ENCODE results near the gene ALOX15. TPM values are rescaled to one million over a fixed set of nuclear protein-coding genes. Genes with fewer than 3 reads are reported as not detected.
"Not testable (repeated sequence)": the region's sequence is repeated elsewhere in the genome, so short reads cannot be mapped to it uniquely, and the experiment has no call there.

Gene ALOX15
- total RNA-seq, 1 donor from 2014 or later: not detected

DNA sequence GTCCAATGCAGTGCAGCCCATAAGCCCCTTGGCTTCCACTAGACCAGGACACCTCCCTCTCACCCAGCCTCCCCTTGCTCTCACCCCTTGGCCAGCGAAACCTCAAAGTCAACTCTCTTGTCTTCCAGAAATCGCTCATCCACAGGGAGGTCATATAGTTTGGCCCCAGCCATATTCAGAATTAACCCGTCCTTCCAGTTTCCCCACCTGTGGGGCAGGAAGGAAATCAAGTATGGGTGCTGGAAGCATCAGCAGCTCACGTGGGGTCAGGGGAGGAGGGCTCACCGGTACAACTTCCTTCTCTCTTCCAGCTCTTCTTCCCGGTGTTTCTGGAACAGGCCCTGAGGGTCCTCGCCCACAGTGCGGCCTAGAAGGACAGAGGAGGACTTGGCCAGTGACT is 2.7 kb downstream of the ALOX15 start:
- peaks cover 21% of the 10 kb centered on the region for H3K27me3 Mint-ChIP-seq (ENCODE audit: unreplicated experiment)
- not testable (repeated sequence) for DNase-seq; H3K36me3 Mint-ChIP-seq (ENCODE audit: unreplicated experiment); H3K9me3 Mint-ChIP-seq (ENCODE audit: unreplicated experiment); H3K4me1 Mint-ChIP-seq (ENCODE audit: low read depth, unreplicated experiment); H3K27ac Mint-ChIP-seq (ENCODE audit: unreplicated experiment)
- H3K4me3 Mint-ChIP-seq (ENCODE audit: unreplicated experiment): peak overlapping the region; percentile 65

DNA sequence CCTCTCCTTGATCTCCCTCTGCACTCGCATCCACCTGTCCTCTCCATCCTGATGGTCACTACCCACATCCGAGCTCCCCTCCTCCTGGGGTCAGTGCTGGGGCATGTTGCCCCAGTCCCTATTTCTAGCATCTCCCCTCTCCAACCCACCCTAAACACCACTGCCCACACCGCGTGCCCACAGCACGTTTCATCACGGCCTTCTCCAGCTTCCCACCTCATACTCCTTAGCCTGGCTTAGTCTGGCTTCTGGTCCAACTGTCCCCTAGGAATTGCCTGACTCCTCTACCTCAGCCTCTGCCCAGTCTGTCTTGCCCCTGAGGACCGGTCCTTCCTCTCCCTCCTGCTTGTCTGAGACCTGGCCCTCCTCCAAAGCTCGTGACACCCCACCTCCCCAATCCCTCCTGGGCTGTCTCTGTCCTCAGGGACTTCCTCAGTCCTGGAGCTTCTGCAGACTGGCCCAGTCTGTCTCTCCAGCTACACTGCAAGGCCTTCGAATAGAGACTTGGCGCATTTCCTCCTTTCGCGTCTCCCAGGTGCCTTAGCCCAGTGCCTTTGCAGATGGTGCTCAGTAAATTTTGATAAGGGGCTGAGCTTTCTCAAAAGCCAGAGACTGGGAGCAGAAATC is 4.9 kb downstream of the ALOX15 start:
- no peak for DNase-seq
- Mint-ChIP-seq H3K4me3 (ENCODE audit: unreplicated experiment) (no peak overlapping the region), H3K36me3 (ENCODE audit: unreplicated experiment) (no peaks in the 10 kb centered on the region), H3K4me1 (ENCODE audit: low read depth, unreplicated experiment) (peaks cover 6% of the 10 kb centered on the region), H3K27me3 (ENCODE audit: unreplicated experiment) (peaks cover 18% of the 10 kb centered on the region), H3K27ac (ENCODE audit: unreplicated experiment) (no peak overlapping the region), H3K9me3 (ENCODE audit: unreplicated experiment) (no peaks in the 10 kb centered on the region)
- TF ChIP-seq, protein P1, sequence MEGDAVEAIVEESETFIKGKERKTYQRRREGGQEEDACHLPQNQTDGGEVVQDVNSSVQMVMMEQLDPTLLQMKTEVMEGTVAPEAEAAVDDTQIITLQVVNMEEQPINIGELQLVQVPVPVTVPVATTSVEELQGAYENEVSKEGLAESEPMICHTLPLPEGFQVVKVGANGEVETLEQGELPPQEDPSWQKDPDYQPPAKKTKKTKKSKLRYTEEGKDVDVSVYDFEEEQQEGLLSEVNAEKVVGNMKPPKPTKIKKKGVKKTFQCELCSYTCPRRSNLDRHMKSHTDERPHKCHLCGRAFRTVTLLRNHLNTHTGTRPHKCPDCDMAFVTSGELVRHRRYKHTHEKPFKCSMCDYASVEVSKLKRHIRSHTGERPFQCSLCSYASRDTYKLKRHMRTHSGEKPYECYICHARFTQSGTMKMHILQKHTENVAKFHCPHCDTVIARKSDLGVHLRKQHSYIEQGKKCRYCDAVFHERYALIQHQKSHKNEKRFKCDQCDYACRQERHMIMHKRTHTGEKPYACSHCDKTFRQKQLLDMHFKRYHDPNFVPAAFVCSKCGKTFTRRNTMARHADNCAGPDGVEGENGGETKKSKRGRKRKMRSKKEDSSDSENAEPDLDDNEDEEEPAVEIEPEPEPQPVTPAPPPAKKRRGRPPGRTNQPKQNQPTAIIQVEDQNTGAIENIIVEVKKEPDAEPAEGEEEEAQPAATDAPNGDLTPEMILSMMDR (IDR thresholded peaks at IDR 0.05; ENCODE audit: partially characterized antibody, unreplicated experiment): no peak

DNA sequence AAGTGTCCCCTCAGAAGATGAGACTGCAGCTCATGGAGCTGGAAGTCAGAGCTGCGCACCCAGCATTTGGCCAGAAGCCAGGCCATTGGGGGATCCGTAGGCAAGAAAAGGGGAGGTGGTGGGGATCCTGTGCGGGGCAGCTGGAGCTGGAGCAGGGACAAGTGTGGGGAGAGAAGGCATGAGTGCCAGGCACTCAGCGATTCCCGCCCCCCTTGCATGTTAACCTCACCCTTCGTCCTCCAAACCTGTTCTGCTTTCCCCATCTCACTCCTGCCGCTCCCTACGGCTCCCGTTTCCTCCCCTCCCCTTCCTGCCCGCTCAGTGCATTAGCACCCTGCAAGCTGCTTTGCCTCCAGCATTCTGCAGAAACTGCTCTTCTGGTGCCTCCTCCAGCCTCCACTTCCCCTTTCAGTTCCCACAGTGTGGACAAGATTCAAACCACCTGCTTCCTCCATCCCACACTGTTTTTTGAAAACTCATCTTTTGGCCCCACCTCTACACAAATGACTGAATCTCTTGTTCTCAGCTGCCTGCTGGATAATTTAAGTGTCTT is 5.6 kb downstream of the ALOX15 start:
- DNase-seq: no peak
- H3K4me1 Mint-ChIP-seq (ENCODE audit: low read depth, unreplicated experiment): peaks cover 5% of the 10 kb centered on the region
- no peak overlapping the region for H3K27ac Mint-ChIP-seq (ENCODE audit: unreplicated experiment)
- no peaks in the 10 kb centered on the region for H3K9me3 Mint-ChIP-seq (ENCODE audit: unreplicated experiment)
- no peak overlapping the region for H3K4me3 Mint-ChIP-seq (ENCODE audit: unreplicated experiment)
- H3K36me3 Mint-ChIP-seq (ENCODE audit: unreplicated experiment): no peaks in the 10 kb centered on the region
- TF ChIP-seq, protein P1 (IDR thresholded peaks at IDR 0.05; ENCODE audit: partially characterized antibody, unreplicated experiment): no peak
- peaks cover 18% of the 10 kb centered on the region for H3K27me3 Mint-ChIP-seq (ENCODE audit: unreplicated experiment)

DNA sequence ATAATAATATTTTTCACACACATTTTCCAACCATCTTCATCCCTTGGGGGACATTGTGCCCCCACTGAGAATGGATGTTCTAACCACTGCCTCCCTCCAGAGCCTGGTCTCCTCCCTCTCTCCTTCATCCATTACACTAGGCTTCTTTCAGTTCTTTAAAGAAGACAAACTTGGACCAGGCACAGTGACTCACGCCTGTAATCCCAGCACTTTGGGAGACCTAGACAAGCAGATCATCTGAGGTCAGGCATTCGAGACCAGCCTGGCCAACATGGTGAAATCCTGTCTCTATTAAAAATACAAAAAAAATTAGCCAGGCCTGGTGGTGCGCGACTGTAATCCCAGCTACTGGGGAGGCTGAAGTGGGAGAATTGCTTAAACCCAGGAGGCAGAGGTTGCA is 6.5 kb downstream of the ALOX15 start:
- no peak overlapping the region for H3K27ac Mint-ChIP-seq (ENCODE audit: unreplicated experiment)
- H3K36me3 Mint-ChIP-seq (ENCODE audit: unreplicated experiment): no peaks in the 10 kb centered on the region
- DNase-seq: no peak
- no peaks in the 10 kb centered on the region for H3K9me3 Mint-ChIP-seq (ENCODE audit: unreplicated experiment)
- TF ChIP-seq, protein P1 (IDR thresholded peaks at IDR 0.05; ENCODE audit: partially characterized antibody, unreplicated experiment): no peak
- peaks cover 3% of the 10 kb centered on the region for H3K4me1 Mint-ChIP-seq (ENCODE audit: low read depth, unreplicated experiment)
- H3K27me3 Mint-ChIP-seq (ENCODE audit: unreplicated experiment): peaks cover 17% of the 10 kb centered on the region
- H3K4me3 Mint-ChIP-seq (ENCODE audit: unreplicated experiment): no peak overlapping the region

DNA sequence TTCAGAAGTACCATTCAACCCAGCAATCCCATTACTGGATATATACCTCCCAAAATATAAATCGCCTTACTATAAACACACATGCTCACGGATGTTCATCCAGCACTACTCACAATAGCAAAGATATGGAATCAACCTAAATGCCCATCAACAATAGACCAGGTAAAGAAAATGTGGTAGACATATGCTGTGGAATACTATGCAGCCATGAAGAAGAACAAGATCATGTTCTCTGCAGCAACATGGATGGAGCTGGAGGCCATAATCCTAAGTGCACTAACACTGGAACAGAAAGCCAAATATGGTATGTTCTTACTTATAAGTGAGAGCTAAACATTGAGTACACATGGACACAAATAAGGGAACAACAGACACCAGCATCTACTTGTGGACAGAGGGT is 7.8 kb downstream of the ALOX15 start:
- Mint-ChIP-seq H3K36me3 (ENCODE audit: unreplicated experiment) (no peaks in the 10 kb centered on the region), H3K4me1 (ENCODE audit: low read depth, unreplicated experiment) (peaks cover 3% of the 10 kb centered on the region), H3K4me3 (ENCODE audit: unreplicated experiment) (no peak overlapping the region), H3K27me3 (ENCODE audit: unreplicated experiment) (peaks cover 13% of the 10 kb centered on the region), H3K27ac (ENCODE audit: unreplicated experiment) (no peak overlapping the region), H3K9me3 (ENCODE audit: unreplicated experiment) (no peaks in the 10 kb centered on the region)
- no peak for DNase-seq
- TF ChIP-seq, protein P1 (IDR thresholded peaks at IDR 0.05; ENCODE audit: partially characterized antibody, unreplicated experiment): no peak

Measured in glutamatergic neuron (in vitro differentiated cells).